Fibroblast of lung (primary cell): ENCODE measurements around the gene SRCAP.

Source experiments
- EZH2 ChIP-seq: IDR thresholded peaks from 2 replicates; pipeline ENCODE4 v1.5.1; 2012; ENCODE audit warnings: low read length, control low read depth, mild to moderate bottlenecking; ENCODE audit errors: missing control alignments
- TF ChIP-seq, protein P1 (sequence below), 2 donors: IDR thresholded peaks in 1 of 2; conservative IDR thresholded peaks in 1 of 2; 1 replicate in 1 of 2; 2 replicates in 1 of 2; pipeline ENCODE4 v1.5.1; 2011 to 2012; ENCODE audit warnings: low read length in 2 of 2, control low read depth in 1 of 2, inconsistent platforms in 1 of 2, low read depth in 1 of 2, mild to moderate bottlenecking in 1 of 2

DNA sequence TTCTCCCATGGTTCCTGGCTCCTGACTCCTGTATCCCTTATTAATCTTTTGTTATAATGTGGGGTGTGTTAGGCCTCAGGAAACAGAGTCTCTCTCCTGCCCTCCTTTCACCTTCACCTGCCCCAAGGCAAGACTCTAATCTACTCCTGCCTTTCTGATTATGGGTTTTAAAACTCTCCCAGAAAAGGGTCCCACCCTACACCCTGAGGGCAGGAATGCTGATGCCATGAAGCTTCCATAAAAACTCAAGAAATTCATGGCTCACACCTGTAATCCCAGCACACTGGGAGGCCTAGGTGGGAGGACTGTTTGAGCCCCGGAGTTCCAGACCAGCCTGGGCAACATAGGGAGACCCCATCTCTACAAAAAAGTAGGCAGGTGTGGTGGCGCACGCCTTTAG is 18.6 kb upstream of the SRCAP start:
- TF ChIP-seq, protein P1, sequence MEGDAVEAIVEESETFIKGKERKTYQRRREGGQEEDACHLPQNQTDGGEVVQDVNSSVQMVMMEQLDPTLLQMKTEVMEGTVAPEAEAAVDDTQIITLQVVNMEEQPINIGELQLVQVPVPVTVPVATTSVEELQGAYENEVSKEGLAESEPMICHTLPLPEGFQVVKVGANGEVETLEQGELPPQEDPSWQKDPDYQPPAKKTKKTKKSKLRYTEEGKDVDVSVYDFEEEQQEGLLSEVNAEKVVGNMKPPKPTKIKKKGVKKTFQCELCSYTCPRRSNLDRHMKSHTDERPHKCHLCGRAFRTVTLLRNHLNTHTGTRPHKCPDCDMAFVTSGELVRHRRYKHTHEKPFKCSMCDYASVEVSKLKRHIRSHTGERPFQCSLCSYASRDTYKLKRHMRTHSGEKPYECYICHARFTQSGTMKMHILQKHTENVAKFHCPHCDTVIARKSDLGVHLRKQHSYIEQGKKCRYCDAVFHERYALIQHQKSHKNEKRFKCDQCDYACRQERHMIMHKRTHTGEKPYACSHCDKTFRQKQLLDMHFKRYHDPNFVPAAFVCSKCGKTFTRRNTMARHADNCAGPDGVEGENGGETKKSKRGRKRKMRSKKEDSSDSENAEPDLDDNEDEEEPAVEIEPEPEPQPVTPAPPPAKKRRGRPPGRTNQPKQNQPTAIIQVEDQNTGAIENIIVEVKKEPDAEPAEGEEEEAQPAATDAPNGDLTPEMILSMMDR (conservative IDR thresholded peaks at IDR 0.05 in 1 of 2, IDR thresholded peaks at IDR 0.05 in 1 of 2; ENCODE audit: low read depth in 1 of 2, low read length in 2 of 2), result no peak
- TF ChIP-seq EZH2, result no peak
